ENCODE measurements around the gene MICAL2. TPM values are rescaled to one million over a fixed set of nuclear protein-coding genes. Genes with fewer than 3 reads are reported as not detected.

Gene MICAL2
- polyA plus RNA-seq, 4 donors, result 5.3 to 7.2 (median 6.8) TPM

DNA sequence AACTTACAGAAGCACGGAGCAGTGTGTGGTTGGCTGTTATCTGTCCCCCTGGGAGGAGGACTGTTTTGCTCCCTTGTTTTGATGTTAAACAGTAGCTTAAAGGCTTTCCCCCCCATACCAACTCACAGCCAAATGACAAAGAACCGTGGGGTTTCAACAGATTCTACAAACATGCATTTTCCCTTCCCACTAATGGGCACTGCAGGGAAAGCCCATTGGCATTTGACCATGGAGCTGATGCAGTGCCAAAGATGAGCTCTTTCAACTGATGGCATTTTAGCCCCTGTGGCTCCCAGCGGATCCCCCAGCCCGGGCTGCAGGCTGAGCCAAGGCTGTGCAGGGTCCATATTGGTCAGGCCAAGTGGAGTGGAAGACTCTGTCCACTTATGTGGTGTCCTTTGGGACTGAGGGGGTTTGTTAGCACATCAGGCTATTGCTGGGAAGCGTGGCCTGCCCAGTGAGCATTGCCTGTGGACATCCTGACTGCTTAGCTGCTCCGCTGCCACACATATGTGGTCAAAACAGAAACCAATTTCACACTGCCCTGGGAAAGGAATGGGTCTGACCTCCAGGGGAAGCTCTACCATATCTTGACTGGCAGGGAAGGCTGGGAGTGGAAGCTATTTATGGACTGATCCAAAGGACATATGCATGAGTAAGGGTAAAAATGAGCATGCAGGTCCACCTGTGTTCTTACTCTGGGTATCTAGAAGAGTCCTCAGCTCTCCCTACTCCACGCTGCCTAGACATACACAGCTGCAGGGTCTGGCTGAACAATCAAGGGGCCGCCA is 150.5 kb downstream of the MICAL2 start:
- DNase-seq (ENCODE audit: low read depth in 4 of 4, low spot score in 2 of 4), result no peak

DNA sequence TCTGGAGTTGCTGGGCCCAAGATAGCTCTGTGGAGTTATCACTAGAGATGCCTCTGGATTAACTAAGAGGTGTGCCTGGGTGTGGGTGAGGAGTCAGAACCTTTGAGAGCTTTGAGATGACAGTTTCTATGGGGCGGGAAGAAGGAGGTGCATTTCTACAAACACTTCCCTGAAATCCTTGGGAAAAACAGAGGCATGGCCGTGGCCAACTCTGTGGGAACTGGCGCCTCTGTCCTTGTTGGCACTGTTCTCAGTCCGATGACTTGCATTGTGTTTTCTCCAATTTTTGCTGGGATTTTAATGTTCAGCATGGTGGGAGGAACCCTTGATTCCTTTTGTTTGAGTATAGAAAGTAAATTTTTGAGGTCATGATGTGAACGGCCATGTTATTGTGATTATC is 151.2 kb downstream of the MICAL2 start:
- DNase-seq (ENCODE audit: low read depth in 4 of 4, low spot score in 2 of 4), result no peak

- DNase-seq (ENCODE audit: low read depth in 4 of 4, low spot score in 2 of 4), result no peak
Measured at GRCh38 chr11:12263141-12263693, 152.8 kb downstream of the MICAL2 start.

DNA sequence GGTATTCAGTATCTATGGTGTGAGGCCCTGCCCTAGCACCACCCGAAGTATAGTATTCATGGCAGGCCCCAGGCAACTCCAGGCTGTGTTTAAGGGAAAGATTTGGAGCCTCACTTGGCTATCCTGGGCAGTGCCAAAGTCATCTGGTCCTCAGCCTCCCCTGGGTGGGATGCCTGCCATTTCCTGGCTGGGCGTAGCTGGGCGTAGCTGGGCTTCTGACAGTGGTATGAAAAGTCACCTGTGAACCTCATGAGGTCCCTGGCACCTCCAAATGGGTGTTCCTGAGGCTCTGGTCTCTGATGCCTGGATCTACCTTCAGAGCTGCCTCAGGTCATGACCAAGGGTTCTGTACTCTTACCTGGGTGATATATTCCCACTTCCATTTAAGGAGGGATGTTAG is 154.0 kb downstream of the MICAL2 start:
- no peak for DNase-seq (ENCODE audit: low read depth in 4 of 4, low spot score in 2 of 4)

DNA sequence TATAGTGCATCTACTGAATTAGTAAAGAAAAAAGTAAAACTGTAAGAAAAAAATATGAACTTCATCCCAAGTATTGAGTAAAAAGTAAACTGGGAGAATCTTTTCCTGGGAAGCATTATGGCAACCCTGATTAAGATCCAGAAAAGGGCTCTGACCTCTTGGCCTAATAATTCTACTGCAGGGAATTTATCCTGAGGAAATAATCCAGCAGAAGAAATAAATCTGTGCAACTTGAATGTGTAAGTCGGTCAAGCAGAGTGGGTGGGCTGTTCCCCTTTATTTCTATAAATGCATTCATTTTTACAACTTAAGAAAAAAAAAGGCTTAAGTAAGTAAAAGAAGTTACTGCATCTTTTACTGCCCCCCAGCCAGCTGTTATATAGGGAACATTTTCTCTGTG is 155.7 kb downstream of the MICAL2 start:
- no peak for DNase-seq (ENCODE audit: low read depth in 4 of 4, low spot score in 2 of 4)

GRCh38 chr11:12266943-12267342 is 156.6 kb downstream of the MICAL2 start:
- no peak for DNase-seq (ENCODE audit: low read depth in 4 of 4, low spot score in 2 of 4)

DNA sequence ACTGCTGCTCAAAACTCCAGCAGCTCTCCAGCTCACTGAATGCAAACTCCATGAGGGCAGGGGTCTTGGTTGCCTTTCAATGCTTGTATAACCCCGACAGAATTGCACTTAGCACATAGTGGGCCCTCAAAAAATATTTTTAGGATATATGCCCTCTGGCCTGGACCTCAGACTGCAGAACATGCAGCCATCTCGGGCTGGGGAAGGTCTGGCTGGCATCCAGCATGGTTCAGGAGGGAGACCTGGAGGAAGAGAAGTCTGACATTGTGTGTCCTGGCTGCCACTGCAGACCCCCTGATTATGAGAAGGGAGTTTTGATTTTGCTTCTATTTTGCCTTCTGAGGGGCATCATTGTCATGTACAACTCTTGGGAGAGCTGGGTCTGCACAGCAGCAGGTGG is 157.5 kb downstream of the MICAL2 start:
- DNase-seq (ENCODE audit: low read depth in 4 of 4, low spot score in 2 of 4), result no peak

- DNase-seq (ENCODE audit: low read depth in 4 of 4, low spot score in 2 of 4), result no peak
Measured at GRCh38 chr11:12269104-12269441, 158.7 kb downstream of the MICAL2 start.

DNA sequence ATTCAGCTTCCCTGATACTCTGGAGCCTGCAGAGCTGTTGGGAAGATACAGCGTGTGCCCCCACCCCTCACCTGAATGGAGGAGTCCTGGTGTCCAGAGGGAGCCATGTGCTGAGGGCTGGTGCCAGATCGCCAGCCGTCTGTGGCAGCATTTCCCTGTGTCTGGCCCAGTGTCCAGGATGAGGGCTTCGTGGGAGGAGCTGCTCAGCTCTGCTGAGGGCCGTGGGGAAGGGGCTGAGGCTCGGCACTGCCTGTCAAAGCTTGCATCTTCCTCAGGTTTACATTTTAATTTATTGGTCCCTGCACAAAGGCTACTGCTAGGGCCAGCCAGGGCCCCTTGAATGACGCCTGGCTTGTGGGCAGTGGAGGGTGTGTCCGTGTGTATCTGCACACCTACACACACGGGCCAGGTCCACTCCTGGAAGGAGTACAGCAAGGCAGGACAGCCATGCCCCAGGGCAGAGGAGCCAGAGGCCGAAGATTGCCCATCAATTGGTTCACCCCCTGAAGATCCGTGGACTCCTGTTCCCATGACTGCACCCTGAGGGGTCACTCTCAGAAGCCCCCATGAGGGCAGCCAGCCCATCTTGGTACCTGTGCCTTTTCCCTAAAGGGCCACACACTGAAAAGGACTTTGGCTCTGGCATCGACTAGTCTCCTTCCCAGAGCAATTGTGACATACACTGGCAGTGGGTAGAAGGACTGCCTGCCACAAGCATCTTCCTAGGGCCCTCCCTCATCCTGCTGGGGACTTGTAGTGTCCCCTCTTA is 159.2 kb downstream of the MICAL2 start:
- no peak for DNase-seq (ENCODE audit: low read depth in 4 of 4, low spot score in 2 of 4)

DNA sequence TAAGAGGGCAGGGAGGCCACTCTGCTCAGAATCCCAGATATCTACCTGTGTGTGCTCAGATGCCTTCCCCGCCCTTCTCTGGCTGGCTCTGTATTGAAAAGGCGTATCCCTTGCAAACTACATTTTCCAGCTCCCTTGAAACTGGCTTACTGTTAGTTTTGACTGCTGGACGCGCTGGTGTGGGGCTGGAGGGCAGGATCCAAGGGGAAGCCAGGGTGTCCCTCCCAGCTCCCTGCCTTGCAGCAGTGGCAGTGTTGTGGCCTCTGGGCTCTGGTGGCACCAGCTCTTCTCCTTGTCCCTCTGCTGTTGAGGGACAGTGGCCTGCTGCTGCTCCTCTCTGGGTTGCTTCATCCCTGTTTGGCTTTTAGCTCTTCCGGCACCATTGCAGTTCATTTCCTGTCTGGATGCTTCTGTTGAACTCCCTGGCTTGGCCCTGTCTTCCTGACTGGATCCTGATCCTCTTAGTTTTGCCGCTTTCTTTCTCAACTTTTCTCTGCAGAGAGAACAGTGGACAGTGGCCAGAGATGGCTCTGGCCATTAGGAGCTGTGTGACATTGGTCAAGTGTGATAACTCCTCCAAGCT is 159.9 kb downstream of the MICAL2 start:
- DNase-seq (ENCODE audit: low read depth in 4 of 4, low spot score in 2 of 4), result no peak

DNA sequence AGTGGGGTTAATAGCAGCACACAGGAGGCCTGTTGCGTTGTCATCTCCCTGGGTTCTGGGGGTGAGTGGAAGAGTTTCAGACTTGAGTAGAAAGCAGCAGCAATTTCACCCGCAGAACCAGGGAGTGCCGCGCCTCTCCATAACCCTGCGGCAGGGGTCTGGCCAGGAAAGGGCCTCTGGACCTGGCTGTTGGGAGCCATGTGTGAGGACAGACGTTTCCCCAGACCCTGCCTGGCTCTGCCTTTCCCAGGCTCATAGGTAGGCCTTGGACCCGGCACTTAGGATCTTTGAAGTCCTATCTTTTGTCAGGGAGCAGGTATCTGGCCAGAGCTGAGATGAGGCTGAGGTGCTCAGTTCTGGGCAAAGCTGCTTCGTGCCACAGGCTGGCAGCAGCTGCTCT is 160.4 kb downstream of the MICAL2 start:
- DNase-seq (ENCODE audit: low read depth in 4 of 4, low spot score in 2 of 4), result no peak

GRCh38 chr11:12271241-12271640 is 160.9 kb downstream of the MICAL2 start:
- DNase-seq (ENCODE audit: low read depth in 4 of 4, low spot score in 2 of 4), result no peak

DNA sequence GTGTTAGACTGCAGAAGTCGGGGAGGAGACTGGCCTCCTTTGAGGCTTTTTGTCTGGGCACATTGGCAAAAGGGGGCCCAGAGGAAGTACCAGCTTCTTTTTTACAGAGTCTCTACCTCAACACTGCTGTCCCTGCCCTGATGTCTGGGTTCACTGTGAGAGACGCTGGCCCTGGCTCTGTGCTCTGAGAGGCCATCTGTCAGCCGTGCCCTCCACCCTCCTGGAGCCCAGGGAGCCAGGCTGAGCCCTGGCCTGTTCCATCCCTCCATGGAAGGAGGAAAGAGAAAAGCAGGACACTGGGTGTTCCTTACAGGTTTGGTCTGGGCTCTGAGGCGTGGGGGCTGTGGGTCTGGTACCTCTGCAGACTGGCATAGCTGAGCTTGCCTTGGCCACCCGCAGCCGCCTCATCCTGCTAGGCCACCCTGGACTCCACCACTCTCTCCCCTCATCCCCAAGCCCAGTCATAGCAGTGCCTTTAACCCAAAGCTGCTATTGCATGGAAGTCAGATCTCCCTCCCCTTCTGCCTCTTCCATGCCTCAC is 161.5 kb downstream of the MICAL2 start:
- no peak for DNase-seq (ENCODE audit: low read depth in 4 of 4, low spot score in 2 of 4)

DNA sequence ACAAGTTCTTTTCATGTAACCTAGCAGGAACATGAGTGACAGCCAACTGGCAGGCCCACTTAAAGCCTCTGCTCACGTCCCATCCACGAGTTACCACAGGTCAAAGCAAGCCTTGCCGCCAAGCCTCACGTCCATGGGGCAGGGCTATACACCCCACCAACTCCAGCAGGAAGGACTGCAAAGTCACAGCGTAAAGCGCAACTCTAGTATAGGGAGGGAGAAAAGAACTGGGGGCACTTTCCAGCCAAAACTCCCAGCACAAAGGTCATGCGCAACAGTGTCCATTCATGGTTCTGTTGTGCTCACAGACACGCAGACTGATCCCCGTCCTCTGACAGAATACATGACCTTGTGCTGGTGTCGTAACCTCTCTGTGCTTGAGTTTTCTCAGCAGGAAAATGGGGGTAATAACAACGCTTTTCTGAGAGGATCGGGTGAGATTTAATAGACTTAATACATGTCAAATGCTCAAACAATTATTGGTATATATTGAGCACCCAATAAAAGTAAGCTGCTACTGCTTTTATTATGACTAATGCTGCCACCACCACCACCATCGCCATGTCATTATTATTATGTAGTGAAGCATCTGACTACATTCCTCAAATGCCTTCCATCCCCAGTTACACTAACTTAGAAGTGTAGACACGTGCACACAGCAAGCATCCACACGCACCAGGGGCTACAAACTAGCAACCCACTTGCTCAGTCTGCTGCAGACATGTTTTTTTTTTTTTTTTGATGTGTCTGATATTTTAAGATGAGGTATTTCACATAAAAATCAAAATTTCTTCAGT is 162.6 kb downstream of the MICAL2 start:
- no peak for DNase-seq (ENCODE audit: low read depth in 4 of 4, low spot score in 2 of 4)

DNA sequence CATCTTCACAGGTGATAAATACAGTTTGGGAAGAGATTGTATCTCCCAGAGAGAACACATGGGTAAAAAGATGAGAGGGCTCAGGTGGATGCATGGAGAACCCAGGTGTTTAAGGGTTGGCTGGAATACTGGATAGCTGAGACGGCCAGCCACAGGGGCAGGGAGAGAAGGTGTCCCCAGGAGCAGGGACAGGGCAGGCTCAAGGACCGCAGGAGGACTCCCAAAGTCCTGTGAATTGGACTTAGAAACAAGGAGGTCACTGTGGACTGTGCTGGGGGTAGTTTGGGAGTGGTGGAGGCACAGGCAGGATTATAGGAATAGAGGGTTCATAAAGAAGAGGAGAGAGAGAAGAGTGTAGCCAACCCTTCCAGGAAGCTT is 163.2 kb downstream of the MICAL2 start:
- no peak for DNase-seq (ENCODE audit: low read depth in 4 of 4, low spot score in 2 of 4)

DNA sequence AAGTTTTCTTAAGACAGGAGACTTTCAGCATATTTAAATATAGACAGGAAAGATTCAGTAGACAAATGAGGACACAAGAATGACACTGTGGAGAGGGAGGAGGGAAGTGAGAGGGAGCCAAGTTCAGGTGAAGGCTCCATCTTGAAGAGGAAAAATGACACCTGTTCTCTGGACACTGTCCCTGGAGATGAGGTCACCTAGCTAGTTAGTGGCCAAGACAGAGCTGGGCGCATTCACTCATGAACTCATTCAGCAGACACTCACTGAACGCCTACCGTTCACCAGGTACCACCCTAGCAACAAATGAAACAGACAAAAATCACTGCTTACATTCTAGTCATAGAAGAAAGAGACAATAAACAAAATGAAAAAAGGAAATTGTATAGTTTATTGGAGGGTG is 163.7 kb downstream of the MICAL2 start:
- DNase-seq (ENCODE audit: low read depth in 4 of 4, low spot score in 2 of 4), result no peak

GRCh38 chr11:12274558-12275197 is 164.3 kb downstream of the MICAL2 start:
- DNase-seq (ENCODE audit: low read depth in 4 of 4, low spot score in 2 of 4), result no peak

GRCh38 chr11:12275818-12276217 is 165.4 kb downstream of the MICAL2 start:
- DNase-seq (ENCODE audit: low read depth in 4 of 4, low spot score in 2 of 4), result no peak

- no peak for DNase-seq (ENCODE audit: low read depth in 4 of 4, low spot score in 2 of 4)
Measured at GRCh38 chr11:12276356-12276755, 166.0 kb downstream of the MICAL2 start.

Data from left renal cortex interstitium (tissue), 4 donors.